Suprapubic skin (tissue), 4 donors: ENCODE measurements around the gene STK10. TPM values are rescaled to one million over a fixed set of nuclear protein-coding genes. Genes with fewer than 3 reads are reported as not detected.
"Not testable (repeated sequence)": the region's sequence is repeated elsewhere in the genome, so short reads cannot be mapped to it uniquely, and the experiment has no call there.

ENCODE experiments used
- DNase-seq, 2 donors: peaks; one replicate each; pipeline ENCODE4 v3.0.0-alpha.2; 2019; ENCODE audit warnings: low spot score in 2 of 2
- H3K27ac ChIP-seq: fragments of 200-600 bp; sonication (generic); one replicate; pipeline ENCODE4 v1.5.1; 2019
- H3K27me3 ChIP-seq: fragments of 200-600 bp; sonication (generic); one replicate; pipeline ENCODE4 v1.5.1; 2019
- H3K36me3 ChIP-seq: fragments of 200-600 bp; sonication (generic); one replicate; pipeline ENCODE4 v1.5.1; 2019
- H3K4me1 ChIP-seq: fragments of 200-600 bp; sonication (generic); one replicate; pipeline ENCODE4 v1.5.1; 2019
- H3K4me3 ChIP-seq: fragments of 200-600 bp; sonication (generic); one replicate; pipeline ENCODE4 v1.5.1; 2019; ENCODE audit warnings: mild to moderate bottlenecking
- H3K9me3 ChIP-seq: fragments of 200-600 bp; sonication (generic); one replicate; pipeline ENCODE4 v1.5.1; 2019
- EP300 ChIP-seq: sonication (generic); formaldehyde crosslinking; IDR thresholded peaks from one replicate; pipeline ENCODE4 v1.6.1; 2017; ENCODE audit warnings: antibody characterized with exemption
- POLR2A ChIP-seq, 2 donors: fragments of 450-650 bp; IDR thresholded peaks; one replicate each; pipeline ENCODE4 v1.6.1; 2017; ENCODE audit warnings: antibody characterized with exemption in 2 of 2, mild to moderate bottlenecking in 2 of 2, moderate library complexity in 2 of 2
- POLR2AphosphoS5 ChIP-seq, 3 donors: sonication (generic); formaldehyde crosslinking; IDR thresholded peaks; one replicate each; pipeline ENCODE4 v1.6.1; 2017; ENCODE audit warnings: antibody characterized with exemption in 3 of 3
- WGBS: methylation state at CpG from one replicate; pipeline ENCODE4 v1.1.5; 2018; 5-methylcytosine and 5-hydroxymethylcytosine counted together
- total RNA-seq, 4 donors: library from RNA; depleted of rRNA; stranded (reverse); fragments of >200 nt; gene quantifications; one replicate each; pipeline ENCODE4 v1.1.0, GENCODE V29; 2016
- TF ChIP-seq, protein P1 (sequence below), 2 donors: fragments of 200-600 bp in 1 of 2; fragments of 450-650 bp in 1 of 2; sonication (generic) in 1 of 2; IDR thresholded peaks; one replicate each; pipeline ENCODE4 v1.5.1; 2016 to 2019; ENCODE audit warnings: antibody characterized with exemption in 2 of 2, mild to moderate bottlenecking in 1 of 2, moderate library complexity in 1 of 2

STK10 gene
- total RNA-seq, 4 donors from 2014 or later, result 29.0 to 49.6 (median 36.9) TPM

DNA sequence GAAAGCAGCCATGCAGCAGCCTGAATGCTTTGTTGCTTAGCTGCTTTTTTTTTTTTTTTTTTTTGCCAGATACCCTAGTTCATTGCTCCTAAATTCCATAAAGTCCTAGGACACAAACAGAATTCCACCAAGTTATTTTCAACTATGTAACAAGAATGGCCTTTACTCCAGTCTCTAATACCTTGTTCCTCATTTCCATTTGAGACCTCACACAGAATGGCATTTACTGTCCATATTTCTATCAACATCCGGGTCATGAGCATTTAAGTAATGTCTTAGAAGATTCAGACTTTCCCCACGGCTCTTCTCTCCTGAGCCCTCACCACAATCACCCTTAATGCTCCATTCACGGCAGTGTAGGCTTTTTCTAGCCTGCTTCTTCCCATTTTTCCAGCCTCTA, 149.9 kb downstream of the STK10 start:
- no peaks in the 10 kb centered on the region for H3K36me3 ChIP-seq
- DNase-seq, result no peak
- 95% methylated on average over 3 of the region's 3 CpGs for WGBS
- no peak overlapping the region for H3K27ac ChIP-seq
- no peaks in the 10 kb centered on the region for H3K27me3 ChIP-seq
- peaks cover 5% of the 10 kb centered on the region for H3K4me1 ChIP-seq
- H3K4me3 ChIP-seq, result no peak overlapping the region
- H3K9me3 ChIP-seq, result no peaks in the 10 kb centered on the region
- TF ChIP-seq POLR2AphosphoS5 (IDR thresholded peaks at IDR 0.05) (no peak), POLR2A (IDR thresholded peaks at IDR 0.05) (no peak), EP300 (no peak)
- TF ChIP-seq, protein P1, sequence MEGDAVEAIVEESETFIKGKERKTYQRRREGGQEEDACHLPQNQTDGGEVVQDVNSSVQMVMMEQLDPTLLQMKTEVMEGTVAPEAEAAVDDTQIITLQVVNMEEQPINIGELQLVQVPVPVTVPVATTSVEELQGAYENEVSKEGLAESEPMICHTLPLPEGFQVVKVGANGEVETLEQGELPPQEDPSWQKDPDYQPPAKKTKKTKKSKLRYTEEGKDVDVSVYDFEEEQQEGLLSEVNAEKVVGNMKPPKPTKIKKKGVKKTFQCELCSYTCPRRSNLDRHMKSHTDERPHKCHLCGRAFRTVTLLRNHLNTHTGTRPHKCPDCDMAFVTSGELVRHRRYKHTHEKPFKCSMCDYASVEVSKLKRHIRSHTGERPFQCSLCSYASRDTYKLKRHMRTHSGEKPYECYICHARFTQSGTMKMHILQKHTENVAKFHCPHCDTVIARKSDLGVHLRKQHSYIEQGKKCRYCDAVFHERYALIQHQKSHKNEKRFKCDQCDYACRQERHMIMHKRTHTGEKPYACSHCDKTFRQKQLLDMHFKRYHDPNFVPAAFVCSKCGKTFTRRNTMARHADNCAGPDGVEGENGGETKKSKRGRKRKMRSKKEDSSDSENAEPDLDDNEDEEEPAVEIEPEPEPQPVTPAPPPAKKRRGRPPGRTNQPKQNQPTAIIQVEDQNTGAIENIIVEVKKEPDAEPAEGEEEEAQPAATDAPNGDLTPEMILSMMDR (IDR thresholded peaks at IDR 0.05), result no peak

DNA sequence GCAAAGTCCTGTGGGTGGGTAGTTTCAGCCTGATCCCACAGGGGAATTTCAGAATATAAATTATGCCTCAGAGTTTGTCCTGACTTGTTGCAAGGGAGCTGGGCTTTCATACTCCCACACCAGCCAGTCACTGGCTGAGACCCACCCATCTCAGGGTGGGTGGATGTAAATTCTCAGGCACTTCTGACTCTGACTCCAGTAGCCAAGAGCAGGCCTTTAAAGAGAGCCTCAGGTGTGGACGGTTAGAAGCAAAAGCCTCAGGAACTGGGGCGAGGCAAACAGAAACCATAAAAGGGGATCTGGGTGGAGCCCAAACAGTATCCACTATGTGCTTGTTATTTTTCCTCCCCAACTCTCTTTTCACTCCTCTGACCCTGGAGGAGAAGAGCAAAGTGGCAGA, 153.0 kb downstream of the STK10 start:
- Histone ChIP-seq H3K27me3 (no peaks in the 10 kb centered on the region), H3K4me3 (no peak overlapping the region), H3K36me3 (no peaks in the 10 kb centered on the region), H3K27ac (no peak overlapping the region), H3K4me1 (peaks cover 5% of the 10 kb centered on the region), H3K9me3 (no peaks in the 10 kb centered on the region)
- 26% methylated on average over 2 of the region's 2 CpGs for WGBS
- no peak for DNase-seq
- TF ChIP-seq POLR2A (IDR thresholded peaks at IDR 0.05) (no peak), POLR2AphosphoS5 (IDR thresholded peaks at IDR 0.05) (no peak), EP300 (no peak)
- TF ChIP-seq, protein P1 (IDR thresholded peaks at IDR 0.05), result no peak

DNA sequence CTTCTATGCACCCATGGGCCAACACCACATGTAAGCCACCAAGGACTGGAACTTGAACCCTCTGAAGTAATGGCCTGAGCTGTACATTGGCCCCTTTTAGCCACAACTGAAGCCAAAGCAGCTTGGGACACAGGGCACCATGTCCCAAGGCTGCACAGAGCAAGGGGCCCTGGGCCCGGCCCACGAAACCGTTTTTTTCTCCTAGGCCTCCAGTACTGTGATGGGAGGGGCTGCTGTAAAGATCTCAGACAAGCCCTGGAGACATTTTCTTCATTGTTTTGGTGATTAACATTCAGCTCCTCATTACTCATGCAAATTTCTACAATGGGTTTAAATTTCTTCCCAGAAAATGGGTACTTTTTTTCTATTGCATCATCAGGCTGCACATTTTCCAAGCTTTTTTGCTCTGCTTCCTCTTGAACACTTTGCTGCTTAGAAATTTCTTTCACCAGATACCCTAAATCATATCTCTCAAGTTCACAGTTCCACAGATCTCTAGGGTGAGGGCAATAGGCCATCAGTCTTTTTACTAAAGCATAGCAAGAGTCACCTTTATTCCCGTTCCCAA, 156.0 kb downstream of the STK10 start:
- 95% methylated on average over 4 of the region's 4 CpGs for WGBS
- Histone ChIP-seq H3K4me1 (peaks cover 5% of the 10 kb centered on the region), H3K27ac (no peak overlapping the region), H3K36me3 (no peaks in the 10 kb centered on the region), H3K9me3 (no peaks in the 10 kb centered on the region), H3K27me3 (no peaks in the 10 kb centered on the region), H3K4me3 (no peak overlapping the region)
- no peak for TF ChIP-seq POLR2AphosphoS5 (IDR thresholded peaks at IDR 0.05)
- TF ChIP-seq EP300, result no peak
- TF ChIP-seq, protein P1 (IDR thresholded peaks at IDR 0.05), result no peak
- no peak for TF ChIP-seq POLR2A (IDR thresholded peaks at IDR 0.05)
- no peak for DNase-seq

DNA sequence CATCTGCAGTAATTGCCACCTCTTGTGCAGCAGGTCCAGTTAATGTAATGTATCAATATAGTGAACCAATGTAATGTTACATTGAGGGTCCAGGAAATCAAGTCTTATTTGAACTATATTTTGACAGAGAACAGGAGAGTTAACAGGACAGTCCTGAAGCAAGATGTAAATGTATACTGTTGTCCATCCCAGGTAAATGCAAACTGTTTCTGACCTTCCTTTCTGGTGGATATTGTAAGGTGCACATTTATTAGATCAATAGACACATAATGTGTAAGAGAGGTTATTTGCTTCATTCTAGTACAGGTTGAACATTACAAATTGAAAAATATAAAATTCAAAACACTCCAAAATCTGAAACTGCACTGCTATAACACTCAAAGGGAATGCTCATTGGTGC, 158.1 kb downstream of the STK10 start:
- DNase-seq, result no peak
- TF ChIP-seq POLR2AphosphoS5 (IDR thresholded peaks at IDR 0.05), result no peak
- TF ChIP-seq POLR2A (IDR thresholded peaks at IDR 0.05), result no peak
- no peak for TF ChIP-seq EP300
- TF ChIP-seq, protein P1 (IDR thresholded peaks at IDR 0.05), result no peak
- peaks cover 4% of the 10 kb centered on the region for H3K4me1 ChIP-seq
- H3K4me3 ChIP-seq, result no peak overlapping the region
- no peaks in the 10 kb centered on the region for H3K27me3 ChIP-seq
- no peak overlapping the region for H3K27ac ChIP-seq
- no peaks in the 10 kb centered on the region for H3K36me3 ChIP-seq
- no peaks in the 10 kb centered on the region for H3K9me3 ChIP-seq

DNA sequence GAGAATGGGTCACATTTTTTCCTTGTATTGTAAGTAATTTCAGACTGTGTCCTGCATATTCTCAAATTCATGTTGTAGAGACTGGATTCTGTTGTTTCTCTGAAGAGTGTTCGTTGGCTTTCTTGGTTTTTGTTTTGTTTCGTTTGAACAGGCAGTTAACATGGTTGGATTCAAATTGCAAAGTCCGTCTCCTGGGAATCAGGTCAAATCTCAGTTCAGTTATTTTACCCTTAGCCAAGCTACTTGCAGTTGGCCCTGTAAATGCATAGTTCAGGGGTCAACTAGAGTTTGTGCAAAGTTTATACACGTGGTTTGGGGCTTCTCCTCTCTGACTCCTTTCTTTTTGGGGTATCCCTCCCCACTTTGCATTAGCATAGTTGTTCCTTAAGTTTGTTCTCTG, 159.9 kb downstream of the STK10 start:
- TF ChIP-seq, protein P1 (IDR thresholded peaks at IDR 0.05), result no peak
- TF ChIP-seq EP300 (no peak), POLR2A (IDR thresholded peaks at IDR 0.05) (no peak), POLR2AphosphoS5 (IDR thresholded peaks at IDR 0.05) (no peak)
- Histone ChIP-seq H3K9me3 (no peaks in the 10 kb centered on the region), H3K27ac (no peak overlapping the region), H3K36me3 (no peaks in the 10 kb centered on the region), H3K4me3 (no peak overlapping the region), H3K4me1 (no peaks in the 10 kb centered on the region), H3K27me3 (no peaks in the 10 kb centered on the region)
- DNase-seq, result no peak
- WGBS, result 85% methylated on average over 4 of the region's 4 CpGs

DNA sequence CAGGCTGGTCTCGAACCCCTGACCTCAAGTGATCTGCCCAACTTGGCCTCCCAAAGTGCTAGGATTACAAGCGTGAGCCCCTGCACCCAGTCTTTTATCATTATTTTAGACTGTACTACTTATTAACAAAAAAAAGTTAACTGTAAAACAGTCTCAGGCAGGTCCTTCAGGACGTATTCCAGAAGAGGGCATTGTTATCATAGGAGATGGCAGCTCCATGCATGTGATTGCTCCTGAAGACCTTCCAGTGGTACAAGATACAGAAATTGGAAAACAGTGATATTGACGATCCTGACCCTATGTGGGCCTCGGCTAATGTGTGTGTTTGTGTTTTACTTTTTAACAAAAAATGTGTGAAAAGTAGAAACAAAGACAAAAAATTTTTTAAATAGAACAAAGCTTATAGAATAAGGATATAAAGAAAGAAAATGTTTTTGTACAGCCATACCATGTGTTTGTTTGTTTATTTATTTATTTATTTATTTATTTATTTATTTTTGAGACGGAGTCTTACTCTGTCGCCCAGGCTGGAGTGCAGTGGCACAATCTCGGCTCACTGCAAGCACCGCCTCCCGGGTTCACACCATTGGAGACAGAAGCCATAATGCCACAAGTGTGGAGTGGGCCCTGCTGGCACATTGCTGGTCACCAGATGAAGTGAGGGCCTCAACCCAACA, 167.8 kb downstream of the STK10 start:
- not testable (repeated sequence) for H3K27me3 ChIP-seq, DNase-seq, H3K4me1 ChIP-seq, H3K9me3 ChIP-seq, H3K4me3 ChIP-seq, H3K36me3 ChIP-seq, H3K27ac ChIP-seq
- WGBS, result 81% methylated on average over 10 of the region's 10 CpGs
